Measurements from ENCODE around the gene FBXW5. TPM values are rescaled to one million over a fixed set of nuclear protein-coding genes. Genes with fewer than 3 reads are reported as not detected.

Gene FBXW5
- total RNA-seq, 1 donor from 2014 or later: 421 TPM

GRCh38 chr9:136958473-136958872, 13.9 kb upstream of the FBXW5 start:
- no peaks in the 10 kb centered on the region for H3K27me3 ChIP-seq
- peaks cover 5 to 14% of the 10 kb centered on the region in 2 donors for H3K4me1 ChIP-seq
- DNase-seq (ENCODE audit: low spot score in 2 of 2): no peak
- intact Hi-C loops (cut with DNase I): no loop called here
- TF ChIP-seq, protein P1, sequence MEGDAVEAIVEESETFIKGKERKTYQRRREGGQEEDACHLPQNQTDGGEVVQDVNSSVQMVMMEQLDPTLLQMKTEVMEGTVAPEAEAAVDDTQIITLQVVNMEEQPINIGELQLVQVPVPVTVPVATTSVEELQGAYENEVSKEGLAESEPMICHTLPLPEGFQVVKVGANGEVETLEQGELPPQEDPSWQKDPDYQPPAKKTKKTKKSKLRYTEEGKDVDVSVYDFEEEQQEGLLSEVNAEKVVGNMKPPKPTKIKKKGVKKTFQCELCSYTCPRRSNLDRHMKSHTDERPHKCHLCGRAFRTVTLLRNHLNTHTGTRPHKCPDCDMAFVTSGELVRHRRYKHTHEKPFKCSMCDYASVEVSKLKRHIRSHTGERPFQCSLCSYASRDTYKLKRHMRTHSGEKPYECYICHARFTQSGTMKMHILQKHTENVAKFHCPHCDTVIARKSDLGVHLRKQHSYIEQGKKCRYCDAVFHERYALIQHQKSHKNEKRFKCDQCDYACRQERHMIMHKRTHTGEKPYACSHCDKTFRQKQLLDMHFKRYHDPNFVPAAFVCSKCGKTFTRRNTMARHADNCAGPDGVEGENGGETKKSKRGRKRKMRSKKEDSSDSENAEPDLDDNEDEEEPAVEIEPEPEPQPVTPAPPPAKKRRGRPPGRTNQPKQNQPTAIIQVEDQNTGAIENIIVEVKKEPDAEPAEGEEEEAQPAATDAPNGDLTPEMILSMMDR (IDR thresholded peaks at IDR 0.05): no peak
- no peak overlapping the region for H3K27ac ChIP-seq
- H3K4me3 ChIP-seq: no peak overlapping the region
- H3K36me3 ChIP-seq: no peaks in the 10 kb centered on the region
- no peaks in the 10 kb centered on the region for H3K9me3 ChIP-seq

DNA sequence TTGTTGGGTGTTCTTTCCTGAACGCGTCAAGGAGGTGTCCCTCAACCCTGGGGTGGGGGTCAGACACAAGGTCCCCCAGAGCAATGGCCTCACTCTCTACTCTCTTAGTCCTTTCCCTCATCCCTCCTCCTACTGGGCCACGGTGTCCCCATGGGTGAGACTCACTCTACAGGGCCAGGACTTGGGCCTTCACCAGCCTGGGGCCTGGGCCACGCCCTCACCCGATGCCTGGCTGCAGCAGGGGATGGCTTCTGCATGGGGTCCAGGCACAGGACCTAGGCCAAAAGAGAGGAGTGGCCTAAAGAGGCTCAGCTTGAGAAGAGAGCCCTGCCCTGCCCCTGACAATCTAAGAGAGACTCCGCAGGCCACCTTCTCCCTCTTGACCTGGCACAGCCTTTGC, 13.4 kb upstream of the FBXW5 start:
- H3K27ac ChIP-seq: no peak overlapping the region
- no peaks in the 10 kb centered on the region for H3K9me3 ChIP-seq
- TF ChIP-seq, protein P1 (IDR thresholded peaks at IDR 0.05): no peak
- H3K4me3 ChIP-seq: no peak overlapping the region
- intact Hi-C loops (cut with DNase I): no loop called here
- H3K4me1 ChIP-seq: peaks cover 5 to 14% of the 10 kb centered on the region in 2 donors
- H3K27me3 ChIP-seq: no peaks in the 10 kb centered on the region
- DNase-seq (ENCODE audit: low spot score in 2 of 2): no peak
- no peaks in the 10 kb centered on the region for H3K36me3 ChIP-seq

DNA sequence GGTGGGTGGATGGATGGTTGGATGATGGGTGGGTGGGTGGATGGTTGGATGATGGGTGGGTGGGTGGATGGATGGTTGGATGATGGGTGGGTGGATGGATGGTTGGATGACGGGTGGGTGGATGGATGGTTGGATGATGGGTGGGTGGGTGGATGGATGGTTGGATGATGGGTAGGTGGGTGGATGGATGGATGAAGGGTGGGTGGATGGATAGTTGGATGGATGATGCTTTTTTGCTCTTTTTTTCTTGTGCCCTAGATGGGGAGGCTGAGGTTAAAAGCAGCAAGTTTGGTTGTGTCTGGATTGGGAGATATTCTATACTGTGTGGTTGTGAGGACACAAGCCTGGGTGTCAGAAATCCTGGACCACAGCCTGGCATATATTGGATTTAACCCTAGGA, 12.9 kb upstream of the FBXW5 start:
- Histone ChIP-seq H3K4me1 (peaks cover 5 to 14% of the 10 kb centered on the region in 2 donors), H3K27me3 (no peaks in the 10 kb centered on the region), H3K36me3 (no peaks in the 10 kb centered on the region), H3K27ac (no peak overlapping the region), H3K9me3 (no peaks in the 10 kb centered on the region), H3K4me3 (no peak overlapping the region)
- no peak for DNase-seq (ENCODE audit: low spot score in 2 of 2)
- intact Hi-C loops (cut with DNase I): no loop called here
- TF ChIP-seq, protein P1 (IDR thresholded peaks at IDR 0.05): no peak

GRCh38 chr9:136956604-136957003, 12.1 kb upstream of the FBXW5 start:
- intact Hi-C loops (cut with DNase I): no loop called here

DNA sequence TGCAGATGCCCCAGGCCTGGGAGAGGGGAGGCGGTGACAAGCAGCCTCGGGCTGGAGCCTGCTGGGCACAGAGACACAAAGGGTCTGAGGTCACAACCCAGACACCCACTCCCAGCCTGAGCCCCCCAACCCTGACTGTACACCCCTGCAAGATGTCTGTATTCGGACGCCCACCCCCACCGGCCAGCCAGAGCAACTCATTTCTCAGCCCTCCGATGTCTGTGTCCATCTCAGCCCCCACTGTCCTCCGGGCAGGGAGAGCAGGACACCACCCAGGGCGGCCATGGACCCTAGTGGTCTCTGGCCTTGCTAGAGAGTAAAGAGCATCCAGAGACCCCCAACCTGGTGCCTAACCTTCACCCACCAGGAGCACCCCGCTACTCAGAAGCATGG, 11.4 kb upstream of the FBXW5 start:
- TF ChIP-seq, protein P1 (IDR thresholded peaks at IDR 0.05): no peak
- Histone ChIP-seq H3K27me3 (no peaks in the 10 kb centered on the region), H3K4me1 (peaks cover under 1% of the 10 kb centered on the region in 2 donors), H3K4me3 (no peak overlapping the region), H3K9me3 (no peaks in the 10 kb centered on the region), H3K36me3 (no peaks in the 10 kb centered on the region), H3K27ac (no peak overlapping the region)
- intact Hi-C loops (cut with DNase I): no loop called here
- DNase-seq (ENCODE audit: low spot score in 2 of 2): no peak

More at GRCh38 chr9:136956604-136957003, 12.1 kb upstream of the FBXW5 start:
- H3K9me3 ChIP-seq: no peaks in the 10 kb centered on the region
- DNase-seq (ENCODE audit: low spot score in 2 of 2): no peak
- H3K4me1 ChIP-seq: peaks cover 5 to 7% of the 10 kb centered on the region in 2 donors
- TF ChIP-seq, protein P1 (IDR thresholded peaks at IDR 0.05): no peak
- H3K27me3 ChIP-seq: no peaks in the 10 kb centered on the region
- H3K4me3 ChIP-seq: no peak overlapping the region
- no peak overlapping the region for H3K27ac ChIP-seq
- no peaks in the 10 kb centered on the region for H3K36me3 ChIP-seq
